Measurements from ENCODE around the gene PAIP1. TPM values are rescaled to one million over a fixed set of nuclear protein-coding genes. Genes with fewer than 3 reads are reported as not detected.
A peak's percentile ranks its signal among the peaks of the same experiment; 100 is the strongest.

PAIP1 gene
- total RNA-seq, 1 experiment from 2014 or later = 118 TPM

DNA sequence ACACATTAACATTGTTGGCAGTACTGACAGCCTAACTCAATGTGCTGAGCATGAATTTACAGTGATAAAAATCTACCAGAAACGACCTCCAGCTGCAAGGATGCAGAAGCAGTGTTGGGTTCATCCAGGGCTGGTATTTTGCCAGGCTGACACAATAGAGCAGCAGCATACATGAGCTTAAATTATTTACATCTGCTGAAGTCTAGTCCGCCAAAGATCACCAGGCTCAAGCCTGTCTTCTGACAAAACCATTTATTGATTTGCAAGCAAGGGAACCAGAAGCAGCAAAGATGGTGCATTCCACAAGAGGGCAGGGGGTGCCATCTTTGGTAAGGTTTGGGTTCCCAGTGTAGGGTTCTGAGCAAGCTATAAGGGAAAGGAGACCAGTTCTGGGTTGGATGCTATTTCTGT is 33.2 kb downstream of the PAIP1 start:
- TF ChIP-seq EZH2 (IDR thresholded peaks at IDR 0.05; ENCODE audit: borderline replicate concordance, low read depth, low read length, poor library complexity, severe bottlenecking) = no peak
- TF ChIP-seq, protein P1, sequence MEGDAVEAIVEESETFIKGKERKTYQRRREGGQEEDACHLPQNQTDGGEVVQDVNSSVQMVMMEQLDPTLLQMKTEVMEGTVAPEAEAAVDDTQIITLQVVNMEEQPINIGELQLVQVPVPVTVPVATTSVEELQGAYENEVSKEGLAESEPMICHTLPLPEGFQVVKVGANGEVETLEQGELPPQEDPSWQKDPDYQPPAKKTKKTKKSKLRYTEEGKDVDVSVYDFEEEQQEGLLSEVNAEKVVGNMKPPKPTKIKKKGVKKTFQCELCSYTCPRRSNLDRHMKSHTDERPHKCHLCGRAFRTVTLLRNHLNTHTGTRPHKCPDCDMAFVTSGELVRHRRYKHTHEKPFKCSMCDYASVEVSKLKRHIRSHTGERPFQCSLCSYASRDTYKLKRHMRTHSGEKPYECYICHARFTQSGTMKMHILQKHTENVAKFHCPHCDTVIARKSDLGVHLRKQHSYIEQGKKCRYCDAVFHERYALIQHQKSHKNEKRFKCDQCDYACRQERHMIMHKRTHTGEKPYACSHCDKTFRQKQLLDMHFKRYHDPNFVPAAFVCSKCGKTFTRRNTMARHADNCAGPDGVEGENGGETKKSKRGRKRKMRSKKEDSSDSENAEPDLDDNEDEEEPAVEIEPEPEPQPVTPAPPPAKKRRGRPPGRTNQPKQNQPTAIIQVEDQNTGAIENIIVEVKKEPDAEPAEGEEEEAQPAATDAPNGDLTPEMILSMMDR (conservative IDR thresholded peaks at IDR 0.05; ENCODE audit: low read depth, low read length) = no peak
- peak; percentile 12 for DNase-seq (ENCODE audit: low spot score)
- CTCF ChIA-PET = no interaction called here
- POLR2A ChIA-PET (ENCODE audit: low non-redundant PET) = no interaction called here
- Histone ChIP-seq H3K27me3 (replicated peaks; ENCODE audit: insufficient read depth, low read depth, low read length, poor library complexity) (no peaks in the 10 kb centered on the region), H3K9me3 (ENCODE audit: low read depth, low read length, poor library complexity, severe bottlenecking) (no peaks in the 10 kb centered on the region), H3K4me3 (ENCODE audit: low read depth, low read length, poor library complexity, severe bottlenecking) (no peak overlapping the region), H3K27ac (ENCODE audit: low read depth, low read length, poor library complexity, severe bottlenecking) (no peak overlapping the region), H3K36me3 (ENCODE audit: insufficient read depth, low read length, poor library complexity, severe bottlenecking) (peaks cover 28% of the 10 kb centered on the region), H3K4me1 (ENCODE audit: insufficient read depth, low read length, poor library complexity, severe bottlenecking) (no peaks in the 10 kb centered on the region)
- no TSS peak for BruUV-seq (replicated peaks)
- intact Hi-C loops (cut with micrococcal nuclease; ENCODE audit: unreplicated experiment) = no loop called here

DNA sequence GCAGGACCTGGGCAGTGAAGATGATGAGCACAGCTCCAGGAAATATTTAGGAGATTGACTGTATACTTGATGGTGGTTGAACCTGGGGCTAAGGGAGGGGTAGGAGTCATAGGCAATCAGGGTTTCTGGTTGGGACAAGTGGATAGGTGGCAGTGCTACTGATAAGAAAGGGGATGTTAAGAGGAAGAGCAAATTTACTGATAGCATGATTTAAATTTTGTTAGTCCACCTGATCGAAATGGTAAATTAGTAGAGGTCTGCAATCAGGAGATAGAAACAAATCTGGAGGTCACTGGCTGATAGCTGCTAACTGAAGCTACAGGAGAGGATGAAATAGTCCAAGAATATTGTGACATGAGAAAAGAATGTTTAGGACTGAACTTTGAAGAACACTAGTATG is 36.3 kb downstream of the PAIP1 start:
- POLR2A ChIA-PET (ENCODE audit: low non-redundant PET) = no interaction called here
- peaks cover 8% of the 10 kb centered on the region for H3K36me3 ChIP-seq (ENCODE audit: insufficient read depth, low read length, poor library complexity, severe bottlenecking)
- H3K27ac ChIP-seq (ENCODE audit: low read depth, low read length, poor library complexity, severe bottlenecking) = no peak overlapping the region
- intact Hi-C loops (cut with micrococcal nuclease; ENCODE audit: unreplicated experiment) = no loop called here
- DNase-seq (ENCODE audit: low spot score) = no peak
- H3K4me3 ChIP-seq (ENCODE audit: low read depth, low read length, poor library complexity, severe bottlenecking) = no peak overlapping the region
- CTCF ChIA-PET = no interaction called here
- H3K27me3 ChIP-seq (replicated peaks; ENCODE audit: insufficient read depth, low read depth, low read length, poor library complexity) = no peaks in the 10 kb centered on the region
- no TSS peak for BruUV-seq (replicated peaks)
- no peaks in the 10 kb centered on the region for H3K9me3 ChIP-seq (ENCODE audit: low read depth, low read length, poor library complexity, severe bottlenecking)
- H3K4me1 ChIP-seq (ENCODE audit: insufficient read depth, low read length, poor library complexity, severe bottlenecking) = peaks cover 4% of the 10 kb centered on the region
- TF ChIP-seq, protein P1 (conservative IDR thresholded peaks at IDR 0.05; ENCODE audit: low read depth, low read length) = no peak
- no peak for TF ChIP-seq EZH2 (IDR thresholded peaks at IDR 0.05; ENCODE audit: borderline replicate concordance, low read depth, low read length, poor library complexity, severe bottlenecking)

DNA sequence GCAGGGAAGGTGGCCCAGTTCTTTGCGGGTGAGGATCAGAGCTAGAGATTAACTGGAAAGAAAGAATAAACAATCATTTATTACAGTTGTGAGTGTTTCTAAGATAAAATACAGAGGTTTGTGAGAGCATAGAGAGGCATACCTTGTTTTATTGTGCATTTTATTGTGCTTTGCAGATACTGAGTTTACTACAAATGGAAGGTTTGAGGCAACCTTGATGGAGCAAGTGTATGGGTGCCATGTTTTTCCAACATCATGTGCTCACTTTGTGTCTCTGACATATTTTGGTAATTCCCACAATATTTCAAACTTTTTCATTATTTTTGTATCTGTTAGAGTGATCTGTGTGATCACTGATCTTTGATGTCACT is 41.2 kb downstream of the PAIP1 start:
- H3K4me1 ChIP-seq (ENCODE audit: insufficient read depth, low read length, poor library complexity, severe bottlenecking) = peaks cover 20% of the 10 kb centered on the region
- intact Hi-C loops (cut with micrococcal nuclease; ENCODE audit: unreplicated experiment) = no loop called here
- no peaks in the 10 kb centered on the region for H3K9me3 ChIP-seq (ENCODE audit: low read depth, low read length, poor library complexity, severe bottlenecking)
- ChIA-PET CTCF (no interaction called here), POLR2A (ENCODE audit: low non-redundant PET) (no interaction called here)
- H3K36me3 ChIP-seq (ENCODE audit: insufficient read depth, low read length, poor library complexity, severe bottlenecking) = no peaks in the 10 kb centered on the region
- DNase-seq (ENCODE audit: low spot score) = no peak
- H3K4me3 ChIP-seq (ENCODE audit: low read depth, low read length, poor library complexity, severe bottlenecking) = peak overlapping the region; percentile 57
- BruUV-seq (replicated peaks) = no TSS peak
- H3K27ac ChIP-seq (ENCODE audit: low read depth, low read length, poor library complexity, severe bottlenecking) = peak overlapping the region; percentile 79
- TF ChIP-seq, protein P1 (conservative IDR thresholded peaks at IDR 0.05; ENCODE audit: low read depth, low read length) = no peak
- no peak for TF ChIP-seq EZH2 (IDR thresholded peaks at IDR 0.05; ENCODE audit: borderline replicate concordance, low read depth, low read length, poor library complexity, severe bottlenecking)
- no peaks in the 10 kb centered on the region for H3K27me3 ChIP-seq (replicated peaks; ENCODE audit: insufficient read depth, low read depth, low read length, poor library complexity)
